Esophagus squamous epithelium (tissue), 5 donors: ENCODE data around the gene RHOD. TPM values are rescaled to one million over a fixed set of nuclear protein-coding genes. Genes with fewer than 3 reads are reported as not detected.
A peak's percentile ranks its signal among the peaks of the same experiment; 100 is the strongest.

Experiments
- DNase-seq: peaks from one replicate; lab custom pipeline; 2025; lab: John Stamatoyannopoulos, UW
- H3K27ac ChIP-seq, 4 donors: fragments of 200-600 bp; sonication (generic); one replicate each; pipeline ENCODE4 v1.5.1; 2016 to 2019; ENCODE audit warnings: mild to moderate bottlenecking in 1 of 4
- H3K27me3 ChIP-seq, 4 donors: fragments of 200-600 bp; sonication (generic); 1 replicate in 3 of 4; 2 replicates in 1 of 4; pipeline versions ENCODE4 v1.5.1 to v1.6.0; 2017 to 2021; ENCODE audit warnings: antibody characterized with exemption in 1 of 4
- H3K36me3 ChIP-seq, 3 donors: fragments of 200-600 bp; sonication (generic); one replicate each; pipeline ENCODE4 v1.5.1; 2016 to 2019
- H3K4me1 ChIP-seq, 3 donors: fragments of 200-600 bp; sonication (generic); one replicate each; pipeline ENCODE4 v1.5.1; 2017 to 2019
- H3K4me3 ChIP-seq, 4 donors: fragments of 200-600 bp; sonication (generic); 1 replicate in 3 of 4; 2 replicates in 1 of 4; pipeline ENCODE4 v1.5.1; 2016 to 2019; ENCODE audit warnings: mild to moderate bottlenecking in 2 of 4, moderate library complexity in 1 of 4
- H3K9me3 ChIP-seq, 3 donors: fragments of 200-600 bp; sonication (generic); one replicate each; pipeline ENCODE4 v1.5.1; 2016 to 2019
- POLR2A ChIP-seq, 4 donors: fragments of 450-650 bp; IDR thresholded peaks; one replicate each; pipeline ENCODE4 v1.6.1; 2017; ENCODE audit warnings: antibody characterized with exemption in 4 of 4, mild to moderate bottlenecking in 4 of 4, moderate library complexity in 3 of 4
- WGBS, 2 donors: methylation state at CpG; one replicate each; pipeline ENCODE4 v1.1.5; 2018; 5-methylcytosine and 5-hydroxymethylcytosine counted together
- intact Hi-C: fragments of 100-400 bp; cut with DNase I; formaldehyde crosslinking; loops from one replicate; pipeline ENCODE4 v1.15.0; 2022
- total RNA-seq, 4 donors: library from RNA; depleted of rRNA; stranded (reverse); fragments of >200 nt; gene quantifications; one replicate each; pipeline ENCODE4 v1.1.0, GENCODE V29; 2016
- TF ChIP-seq, protein P1 (sequence below), 6 experiments: fragments of 450-650 bp in 4 of 6; fragments of 200-600 bp in 2 of 6; sonication (generic) in 2 of 6; IDR thresholded peaks; one replicate each; pipeline ENCODE4 v1.5.1; 2016 to 2019; ENCODE audit warnings: antibody characterized with exemption in 6 of 6, mild to moderate bottlenecking in 4 of 6, moderate library complexity in 4 of 6
- donor health status: DM: yes; HTN: yes; CAD: no.

RHOD gene
- total RNA-seq, 4 donors from 2014 or later = 122 to 219 (median 169) TPM

DNA sequence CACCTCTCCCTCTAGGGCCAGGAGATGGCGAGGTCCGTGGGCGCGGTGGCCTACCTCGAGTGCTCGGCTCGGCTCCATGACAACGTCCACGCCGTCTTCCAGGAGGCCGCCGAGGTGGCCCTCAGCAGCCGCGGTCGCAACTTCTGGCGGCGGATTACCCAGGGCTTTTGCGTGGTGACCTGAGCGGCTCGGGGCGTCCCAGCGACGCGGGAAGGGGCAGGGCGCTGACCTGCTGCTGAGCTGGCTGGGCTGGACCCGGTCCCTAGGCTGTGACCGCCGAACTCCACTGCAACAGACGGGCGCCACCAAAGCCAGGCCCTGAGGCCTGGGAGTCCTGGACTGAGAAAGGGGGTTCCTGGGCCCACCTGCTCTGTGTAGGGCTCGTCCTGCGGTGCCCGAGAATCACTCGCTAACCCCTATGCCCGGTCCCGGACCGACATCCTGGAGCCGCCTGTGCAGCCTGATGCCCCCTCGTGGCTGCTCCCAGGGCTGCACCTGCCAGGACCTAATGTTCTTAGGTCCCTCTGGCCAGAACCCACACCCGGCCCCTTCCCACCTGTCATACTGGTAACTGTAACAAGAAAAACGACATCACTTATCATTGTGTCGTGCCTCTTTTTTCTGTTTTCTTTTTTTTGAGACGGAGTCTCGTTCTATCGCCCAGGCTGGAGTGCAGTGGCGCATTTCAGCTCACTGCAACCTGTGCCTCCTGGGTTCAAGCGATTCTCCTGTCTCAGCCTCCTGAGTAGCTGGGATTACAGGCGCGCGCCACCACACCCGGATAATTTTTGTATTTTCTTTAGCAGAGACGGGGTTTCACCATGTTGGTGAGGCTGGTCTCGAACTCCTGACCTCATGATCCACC, 15.0 kb downstream of the RHOD start:
- WGBS, 2 donors = 62 to 80% methylated on average over 16 to 25 of the region's 53 CpGs
- Histone ChIP-seq H3K36me3 (peaks cover 0 to 68% (median 6%) of the 10 kb centered on the region in 3 donors), H3K9me3 (no peaks in the 10 kb centered on the region), H3K4me3 (peak overlapping the region in 3 of 4 donors; percentile 4 to 48 (median 27)), H3K4me1 (peaks cover 0 to 2% (median 0%) of the 10 kb centered on the region in 3 donors), H3K27ac (no peak overlapping the region), H3K27me3 (no peaks in the 10 kb centered on the region)
- intact Hi-C loops = no loop called here
- TF ChIP-seq, protein P1, sequence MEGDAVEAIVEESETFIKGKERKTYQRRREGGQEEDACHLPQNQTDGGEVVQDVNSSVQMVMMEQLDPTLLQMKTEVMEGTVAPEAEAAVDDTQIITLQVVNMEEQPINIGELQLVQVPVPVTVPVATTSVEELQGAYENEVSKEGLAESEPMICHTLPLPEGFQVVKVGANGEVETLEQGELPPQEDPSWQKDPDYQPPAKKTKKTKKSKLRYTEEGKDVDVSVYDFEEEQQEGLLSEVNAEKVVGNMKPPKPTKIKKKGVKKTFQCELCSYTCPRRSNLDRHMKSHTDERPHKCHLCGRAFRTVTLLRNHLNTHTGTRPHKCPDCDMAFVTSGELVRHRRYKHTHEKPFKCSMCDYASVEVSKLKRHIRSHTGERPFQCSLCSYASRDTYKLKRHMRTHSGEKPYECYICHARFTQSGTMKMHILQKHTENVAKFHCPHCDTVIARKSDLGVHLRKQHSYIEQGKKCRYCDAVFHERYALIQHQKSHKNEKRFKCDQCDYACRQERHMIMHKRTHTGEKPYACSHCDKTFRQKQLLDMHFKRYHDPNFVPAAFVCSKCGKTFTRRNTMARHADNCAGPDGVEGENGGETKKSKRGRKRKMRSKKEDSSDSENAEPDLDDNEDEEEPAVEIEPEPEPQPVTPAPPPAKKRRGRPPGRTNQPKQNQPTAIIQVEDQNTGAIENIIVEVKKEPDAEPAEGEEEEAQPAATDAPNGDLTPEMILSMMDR (IDR thresholded peaks at IDR 0.05) = peak; percentile 36 to 74 (median 68)
- TF ChIP-seq POLR2A (IDR thresholded peaks at IDR 0.05) = no peak
- DNase-seq = no peak

DNA sequence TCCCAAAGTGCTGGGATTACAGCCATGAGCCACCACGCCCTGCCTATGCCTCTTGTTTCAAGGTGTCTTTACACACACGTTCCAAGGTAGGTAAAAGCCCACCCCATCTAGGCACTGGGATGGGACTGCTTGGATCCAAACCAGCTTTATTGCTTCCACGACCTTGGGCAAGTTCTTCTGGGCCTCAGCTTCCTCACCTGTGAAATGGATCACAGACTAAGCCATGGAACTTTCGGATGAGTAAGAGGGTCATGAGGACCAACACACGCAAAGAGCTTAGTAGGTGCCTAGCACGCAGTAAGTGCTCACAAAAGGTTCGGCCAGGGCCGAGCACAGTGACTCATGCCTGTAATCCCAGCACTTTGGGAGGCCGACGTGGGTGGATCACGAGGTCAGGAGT, 15.6 kb downstream of the RHOD start:
- no peak for DNase-seq
- intact Hi-C loops = no loop called here

DNA sequence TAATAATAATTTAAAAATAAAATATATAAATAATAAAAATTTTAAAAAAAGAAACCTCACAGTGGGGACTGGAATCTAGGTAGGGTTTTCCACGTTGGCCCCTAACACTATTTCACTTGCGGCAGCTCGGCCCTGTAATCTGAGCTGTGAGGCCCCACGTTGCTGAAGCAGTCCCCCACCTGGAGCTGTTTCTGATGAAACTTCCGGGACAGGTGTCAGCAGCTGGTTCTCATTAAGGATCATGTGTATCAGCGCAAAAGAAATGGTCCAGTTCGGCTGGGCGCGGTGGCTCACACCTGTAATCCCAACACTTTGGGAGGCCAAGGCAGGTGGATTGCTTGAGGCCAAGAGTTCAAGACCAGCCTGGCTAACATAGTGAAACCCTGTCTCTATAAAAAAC, 17.3 kb downstream of the RHOD start:
- H3K27ac ChIP-seq = no peak overlapping the region
- no peaks in the 10 kb centered on the region for H3K9me3 ChIP-seq
- 84 to 86% methylated on average over 9 of the region's 9 CpGs for WGBS, 2 donors
- no peak for DNase-seq
- intact Hi-C loops = no loop called here
- TF ChIP-seq POLR2A (IDR thresholded peaks at IDR 0.05) = no peak
- TF ChIP-seq, protein P1 (IDR thresholded peaks at IDR 0.05) = no peak
- H3K4me1 ChIP-seq = peaks cover 14 to 25% (median 17%) of the 10 kb centered on the region in 3 donors
- H3K4me3 ChIP-seq = no peak overlapping the region
- peaks cover 0 to 49% (median 6%) of the 10 kb centered on the region in 3 donors for H3K36me3 ChIP-seq
- H3K27me3 ChIP-seq = no peaks in the 10 kb centered on the region

More for the DNA sequence above, 15.6 kb downstream of the RHOD start:
- Histone ChIP-seq H3K4me1 (peaks cover under 1 to 9% (median 3%) of the 10 kb centered on the region in 3 donors), H3K36me3 (peaks cover 0 to 62% (median 6%) of the 10 kb centered on the region in 3 donors), H3K27me3 (no peaks in the 10 kb centered on the region), H3K9me3 (no peaks in the 10 kb centered on the region), H3K27ac (no peak overlapping the region), H3K4me3 (no peak overlapping the region)
- no peak for TF ChIP-seq POLR2A (IDR thresholded peaks at IDR 0.05)
- TF ChIP-seq, protein P1 (IDR thresholded peaks at IDR 0.05) = no peak
- 64 to 80% methylated on average over 8 to 11 of the region's 11 CpGs for WGBS, 2 donors

DNA sequence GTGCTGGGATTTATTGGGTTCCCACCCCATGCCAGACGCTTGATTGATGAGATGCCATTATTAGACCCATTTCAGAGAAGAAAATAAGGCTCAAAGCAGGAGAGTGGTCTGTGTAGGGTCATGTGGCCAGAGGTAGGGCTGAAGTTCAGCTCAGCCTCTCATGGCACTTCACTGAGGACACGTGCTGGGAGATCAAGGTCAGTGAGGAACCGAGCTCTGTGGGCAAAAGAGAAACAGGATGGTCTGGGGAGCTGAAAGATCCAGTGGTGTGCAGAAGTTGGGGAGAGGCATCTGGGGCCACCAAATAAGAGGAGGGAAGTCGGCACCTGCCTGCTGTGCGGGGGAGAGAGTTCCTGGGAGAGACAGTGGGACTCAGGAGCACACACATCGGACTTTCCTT, 19.6 kb downstream of the RHOD start:
- DNase-seq = no peak
- Histone ChIP-seq H3K4me1 (peaks cover 17 to 35% (median 20%) of the 10 kb centered on the region in 3 donors), H3K4me3 (no peak overlapping the region), H3K27me3 (no peaks in the 10 kb centered on the region), H3K36me3 (peaks cover 0 to 26% (median 6%) of the 10 kb centered on the region in 3 donors), H3K9me3 (no peaks in the 10 kb centered on the region), H3K27ac (peak overlapping the region in 2 of 4 donors; percentile 39 to 86)
- TF ChIP-seq, protein P1 (IDR thresholded peaks at IDR 0.05) = no peak
- TF ChIP-seq POLR2A (IDR thresholded peaks at IDR 0.05) = no peak
- WGBS, 2 donors = 86% methylated on average over 6 of the region's 6 CpGs
- intact Hi-C loops = no loop called here

DNA sequence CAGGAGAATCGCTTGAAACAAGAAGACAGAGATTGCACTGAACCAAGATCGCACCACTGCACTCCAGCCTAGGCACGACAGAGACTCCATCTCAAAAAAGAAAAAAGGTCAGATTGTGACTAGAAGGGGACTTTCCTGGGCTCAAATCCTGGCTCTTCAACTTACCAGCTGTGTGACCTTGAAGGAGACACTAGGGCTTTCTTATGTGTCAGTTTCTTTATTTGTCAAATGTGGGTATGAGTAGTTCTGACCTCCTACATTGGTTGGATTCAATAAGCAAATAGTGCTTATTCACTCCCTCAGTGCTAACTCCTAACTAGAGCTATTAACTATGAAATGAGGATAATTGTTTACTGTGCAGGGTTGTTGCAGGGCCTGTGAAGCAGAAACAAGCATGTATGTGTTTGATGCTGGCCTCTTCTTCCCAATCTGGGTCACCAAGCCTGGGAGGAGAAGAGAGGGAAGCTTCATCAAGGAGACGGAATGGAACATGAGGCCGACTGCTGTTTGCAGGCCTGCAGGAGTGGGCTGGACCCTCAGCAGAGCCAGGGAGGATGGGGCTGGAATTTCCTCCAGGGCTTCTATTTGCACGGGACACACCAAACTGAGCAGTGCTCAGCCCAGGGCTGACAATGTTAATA, 22.5 kb downstream of the RHOD start:
- H3K27me3 ChIP-seq = no peaks in the 10 kb centered on the region
- no peaks in the 10 kb centered on the region for H3K36me3 ChIP-seq
- H3K27ac ChIP-seq = peak overlapping the region; percentile 82 to 87 (median 86)
- intact Hi-C loops = no loop called here
- no peak for DNase-seq
- H3K4me1 ChIP-seq = peaks cover 29 to 51% (median 31%) of the 10 kb centered on the region in 3 donors
- no peaks in the 10 kb centered on the region for H3K9me3 ChIP-seq
- 73 to 85% methylated on average over 6 of the region's 6 CpGs for WGBS, 2 donors
- TF ChIP-seq, protein P1 (IDR thresholded peaks at IDR 0.05) = no peak
- no peak for TF ChIP-seq POLR2A (IDR thresholded peaks at IDR 0.05)
- no peak overlapping the region for H3K4me3 ChIP-seq
